ENCODE results near the gene TMEM176B.

The TMEM176B gene

DNA sequence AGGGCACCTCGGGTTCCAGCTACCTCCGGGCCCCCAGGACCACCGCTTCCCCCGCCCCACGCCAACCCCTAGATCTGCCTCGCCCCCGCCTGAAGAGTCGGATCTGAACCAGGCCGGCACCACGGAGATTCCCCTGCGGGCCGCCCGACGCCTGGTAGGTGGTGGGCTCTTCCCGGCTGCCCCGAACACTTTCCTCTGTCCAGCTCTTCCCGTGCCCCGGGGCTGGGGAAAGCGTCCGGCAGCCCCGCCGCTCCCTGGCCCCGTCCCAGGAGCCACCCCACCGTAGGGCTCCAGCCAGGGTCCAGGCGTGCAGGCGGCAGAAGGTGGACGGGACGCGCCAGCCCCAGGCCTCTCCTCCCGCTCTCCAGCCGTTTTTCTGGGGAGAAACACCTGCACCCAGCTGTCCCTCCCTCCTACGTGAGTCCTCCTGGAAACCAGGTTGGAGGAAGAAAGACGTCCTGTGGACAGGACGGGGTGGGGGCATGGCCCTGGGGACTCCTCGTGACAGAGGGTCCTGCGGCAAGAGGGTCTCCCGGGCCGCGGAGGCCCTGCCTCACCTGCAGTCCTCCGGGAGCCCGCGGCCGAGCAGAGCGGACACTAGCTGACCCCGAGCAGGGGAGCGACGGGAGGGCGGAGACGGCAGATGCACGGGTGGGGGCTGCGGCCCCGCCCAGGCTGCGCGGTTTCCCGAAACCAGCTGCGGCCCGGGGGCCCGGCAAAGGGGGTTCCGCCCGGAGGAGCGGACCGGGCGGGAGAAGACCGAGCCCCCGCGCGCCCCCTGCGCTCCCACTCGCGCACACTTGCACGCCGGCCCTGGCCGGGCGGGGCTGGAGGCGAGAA, at the start of gene TMEM176B:
TSS of gene TMEM176B (minus strand) at position 624 of the 840 bp plus-strand sequence. CDS start 3,795 bp downstream, outside the sequence.
- no peak for DNase-seq (ENCODE audit: low read depth in 1 of 2, low spot score in 1 of 2)

DNA sequence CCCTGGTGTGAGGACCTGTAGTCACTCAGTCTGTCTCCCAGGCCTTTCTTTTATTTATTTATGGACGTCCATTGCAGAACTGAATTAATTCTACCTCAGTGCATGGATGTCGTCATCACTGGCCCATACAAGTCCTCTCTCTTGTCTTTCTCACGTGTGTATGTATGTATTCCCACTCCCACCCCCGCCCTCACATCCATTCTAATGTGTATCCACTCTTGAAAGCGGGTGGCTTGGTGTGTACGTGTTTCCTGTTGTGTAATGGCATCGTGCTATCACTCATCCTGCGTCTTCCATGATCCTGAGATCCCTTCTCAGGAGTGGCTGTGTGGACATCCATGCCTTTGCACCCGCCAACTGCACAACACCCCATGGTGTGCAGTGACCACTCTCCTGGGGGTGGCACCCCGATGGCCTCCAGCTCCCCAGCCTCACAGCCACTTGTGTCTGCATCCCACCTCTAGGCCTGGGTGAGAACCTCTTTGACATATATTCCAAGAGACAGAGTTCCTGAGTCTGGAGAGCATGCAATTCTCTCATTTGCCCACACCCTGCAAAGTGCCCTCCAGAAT, 49.1 kb upstream of the TMEM176B start:
- no peak for DNase-seq (ENCODE audit: low read depth in 1 of 2, low spot score in 1 of 2)

DNA sequence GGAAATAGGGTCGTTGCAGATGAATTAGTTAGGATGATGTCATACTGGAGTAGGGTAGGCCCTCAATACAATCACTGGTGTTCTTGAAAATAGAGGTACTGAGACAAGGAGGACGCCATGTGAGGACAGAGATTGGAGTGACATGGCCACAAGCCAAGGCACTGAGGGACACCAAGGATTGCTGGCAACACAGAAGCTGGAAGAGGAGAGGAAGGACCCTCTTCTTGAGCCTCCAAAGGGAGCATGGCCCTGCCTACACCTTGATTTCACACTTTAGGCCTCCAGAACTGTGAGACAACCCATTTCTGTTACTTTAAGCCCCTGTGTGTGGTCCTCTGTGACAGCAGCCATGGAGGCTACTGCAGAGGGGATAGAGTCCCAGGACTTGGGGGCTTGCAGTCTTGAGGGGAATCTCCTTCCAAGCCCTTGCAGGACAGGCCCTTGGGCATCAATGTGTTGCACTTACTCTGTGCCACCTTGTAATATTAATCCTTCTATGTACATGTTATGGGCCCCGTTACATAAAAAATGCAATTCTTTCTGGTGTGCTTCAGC, 48.5 kb upstream of the TMEM176B start:
- DNase-seq (ENCODE audit: low read depth in 1 of 2, low spot score in 1 of 2) = no peak

DNA sequence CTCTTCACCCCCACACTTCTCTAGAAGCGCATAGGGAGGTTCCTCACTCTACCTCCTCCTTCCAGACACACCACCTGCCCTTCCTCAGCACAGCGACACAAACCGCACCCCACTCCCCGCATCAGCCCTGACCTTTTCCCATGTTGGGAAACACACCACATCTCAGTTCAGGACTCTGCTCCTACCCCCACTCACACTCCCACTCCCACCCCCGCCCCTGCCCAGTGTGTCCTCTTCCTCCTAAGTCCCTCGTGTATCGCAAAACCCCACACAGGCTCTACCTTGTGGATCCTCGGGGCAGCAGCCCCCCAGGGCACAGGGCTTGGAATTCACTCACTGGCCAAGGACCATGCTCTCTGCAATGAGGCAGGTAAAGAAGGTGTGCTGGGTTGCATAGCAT, 47.9 kb upstream of the TMEM176B start:
- DNase-seq (ENCODE audit: low read depth in 1 of 2, low spot score in 1 of 2) = no peak

DNA sequence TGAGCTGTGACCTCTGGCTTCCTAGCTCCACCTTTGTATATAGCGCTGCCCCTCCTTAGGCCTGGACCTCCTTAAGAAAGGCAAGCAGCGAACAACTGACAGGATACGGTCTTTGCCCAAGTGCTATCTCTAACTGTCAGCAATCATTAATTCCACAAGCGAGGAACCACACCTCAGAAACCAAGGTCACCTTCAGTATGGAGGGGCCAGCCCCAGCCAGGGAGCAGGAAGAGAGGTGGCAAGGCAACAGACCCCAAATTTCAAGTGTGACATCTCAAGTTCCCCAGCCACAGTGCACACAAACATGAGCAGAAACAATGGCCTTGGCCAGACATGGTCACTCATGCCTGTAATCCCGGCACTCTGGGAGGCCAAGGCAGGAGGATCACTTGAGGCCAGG, 47.4 kb upstream of the TMEM176B start:
- no peak for DNase-seq (ENCODE audit: low read depth in 1 of 2, low spot score in 1 of 2)

DNA sequence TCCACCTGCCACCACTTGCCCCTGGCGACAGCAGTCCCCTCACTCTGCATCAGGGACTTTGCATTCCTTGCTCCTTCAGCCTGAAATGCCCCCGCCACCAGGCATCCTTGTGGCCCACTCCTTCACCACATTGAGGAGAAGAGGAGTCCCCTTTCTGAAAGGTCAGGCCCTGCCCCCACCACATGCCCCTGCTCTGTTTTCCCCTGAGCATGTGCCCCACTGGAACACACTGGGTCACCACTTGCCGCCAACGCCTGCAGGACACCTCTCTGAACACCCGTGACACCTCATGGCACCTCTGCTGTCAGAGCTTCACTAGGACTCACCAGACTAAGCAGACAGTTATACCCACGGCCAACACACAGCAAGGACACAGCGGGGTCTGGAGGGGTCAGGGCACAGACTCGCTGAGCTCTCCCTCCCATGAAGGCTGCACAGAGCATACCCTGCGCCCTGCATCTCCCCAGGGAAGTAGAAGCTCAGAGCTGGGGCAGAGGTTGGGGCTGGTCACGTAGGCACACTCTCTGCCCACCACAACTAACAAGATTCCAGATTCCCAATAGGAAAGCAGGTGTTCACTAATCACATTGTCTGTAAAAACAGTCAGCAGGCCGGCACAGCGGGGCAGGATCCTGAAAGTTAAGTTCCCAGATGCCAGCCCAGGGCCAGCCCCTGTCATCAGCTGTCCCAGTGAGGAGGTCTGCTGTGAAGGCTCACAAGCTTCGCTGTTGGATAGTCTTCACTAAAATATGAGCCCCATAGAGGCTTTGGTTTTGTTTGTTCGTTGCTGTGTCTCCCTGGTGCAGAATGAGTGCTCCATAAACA, 46.3 kb upstream of the TMEM176B start:
- no peak for DNase-seq (ENCODE audit: low read depth in 1 of 2, low spot score in 1 of 2)

DNA sequence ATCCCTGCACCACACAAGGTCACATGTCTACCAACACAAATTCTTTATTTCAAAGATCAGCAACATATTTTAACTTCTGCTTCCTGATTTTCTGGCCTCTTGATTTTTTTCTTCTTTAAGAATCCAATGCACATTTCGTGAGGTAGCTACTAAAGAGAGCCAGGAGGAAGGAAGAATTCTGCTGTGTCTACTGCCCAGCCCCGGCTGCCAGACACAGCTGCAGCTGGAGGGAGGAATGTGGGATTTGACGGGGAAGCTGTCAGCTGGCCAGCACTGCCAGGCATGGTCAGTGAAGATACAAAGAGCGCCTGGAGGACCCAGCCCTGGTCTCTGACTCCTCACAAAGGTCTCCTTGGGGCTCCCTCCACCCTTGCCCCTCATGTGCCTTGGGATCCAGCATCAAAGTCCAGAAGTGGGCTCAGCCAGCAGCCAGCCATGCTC, 45.3 kb upstream of the TMEM176B start:
- DNase-seq (ENCODE audit: low read depth in 1 of 2, low spot score in 1 of 2) = no peak

DNA sequence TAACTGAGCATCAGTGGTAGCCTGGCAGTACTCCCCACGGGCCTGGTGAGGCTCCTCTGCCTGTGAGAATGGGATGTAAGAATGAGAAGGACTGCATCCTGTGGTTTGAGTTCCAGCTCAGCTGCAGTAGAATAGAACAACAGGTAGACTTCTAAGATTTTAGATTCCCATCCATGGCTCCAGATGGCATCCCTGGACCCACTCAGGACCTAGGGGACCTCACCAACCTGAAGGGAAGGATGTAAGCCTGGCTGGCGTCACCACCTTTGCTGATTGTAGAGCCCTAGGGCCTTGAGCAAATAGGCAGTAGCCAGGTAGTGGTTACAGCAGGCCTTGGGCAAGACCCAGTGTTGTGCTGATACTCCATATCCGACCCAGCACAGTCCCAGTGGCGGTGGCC, 42.6 kb upstream of the TMEM176B start:
- no peak for DNase-seq (ENCODE audit: low read depth in 1 of 2, low spot score in 1 of 2)

DNA sequence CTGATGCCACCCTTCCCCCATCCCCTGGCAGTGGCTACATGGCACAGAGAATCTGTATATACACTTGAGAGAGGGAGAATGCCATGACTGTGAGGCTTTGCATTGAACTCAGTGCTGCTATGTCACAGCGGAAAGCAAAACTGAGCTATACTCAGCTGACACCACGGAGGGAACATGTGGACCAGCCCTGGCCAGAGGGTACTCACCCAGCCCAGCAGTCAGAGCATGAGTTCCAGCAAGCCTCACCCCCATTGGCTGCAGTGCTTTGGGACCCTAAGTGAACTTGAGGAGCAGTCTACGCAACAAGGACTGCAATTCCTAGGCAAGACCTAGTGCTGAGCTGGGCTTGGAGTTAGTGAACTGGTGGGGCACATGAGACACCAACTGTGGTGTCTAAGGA, 41.9 kb upstream of the TMEM176B start:
- no peak for DNase-seq (ENCODE audit: low read depth in 1 of 2, low spot score in 1 of 2)

DNA sequence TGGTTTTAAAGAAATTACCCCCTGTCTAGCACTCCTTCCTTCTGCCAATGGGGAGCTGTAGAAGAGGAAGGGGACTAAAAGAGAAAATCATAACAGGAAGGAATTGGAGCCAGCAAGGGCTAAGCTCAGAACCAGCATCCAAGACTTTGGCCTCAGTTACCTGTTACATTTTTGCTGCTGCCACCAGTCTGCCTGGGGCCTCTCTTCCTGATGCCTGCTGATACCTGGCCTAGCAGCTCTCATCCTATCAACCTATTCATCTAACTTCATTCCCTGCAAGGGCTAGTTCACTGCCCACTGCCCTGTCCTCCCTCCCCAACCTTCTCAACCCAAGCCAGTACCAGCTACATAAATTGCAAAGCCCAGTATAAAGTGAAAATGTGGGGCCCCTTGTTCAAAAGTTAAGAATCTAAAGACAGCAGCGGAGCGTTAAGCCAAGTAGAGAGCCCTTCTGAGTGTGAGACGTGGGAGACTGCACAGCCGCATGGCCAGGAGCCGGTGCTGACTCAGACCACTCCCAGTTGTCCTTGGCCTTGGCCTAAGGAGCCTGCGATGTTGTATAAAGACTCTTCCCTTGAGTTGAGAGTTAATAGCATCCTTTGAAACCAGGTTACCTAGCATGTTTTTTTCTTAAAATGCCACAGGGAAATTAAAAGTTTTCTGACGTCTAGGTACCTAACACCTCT, 38.9 kb upstream of the TMEM176B start:
- no peak for DNase-seq (ENCODE audit: low read depth in 1 of 2, low spot score in 1 of 2)

DNA sequence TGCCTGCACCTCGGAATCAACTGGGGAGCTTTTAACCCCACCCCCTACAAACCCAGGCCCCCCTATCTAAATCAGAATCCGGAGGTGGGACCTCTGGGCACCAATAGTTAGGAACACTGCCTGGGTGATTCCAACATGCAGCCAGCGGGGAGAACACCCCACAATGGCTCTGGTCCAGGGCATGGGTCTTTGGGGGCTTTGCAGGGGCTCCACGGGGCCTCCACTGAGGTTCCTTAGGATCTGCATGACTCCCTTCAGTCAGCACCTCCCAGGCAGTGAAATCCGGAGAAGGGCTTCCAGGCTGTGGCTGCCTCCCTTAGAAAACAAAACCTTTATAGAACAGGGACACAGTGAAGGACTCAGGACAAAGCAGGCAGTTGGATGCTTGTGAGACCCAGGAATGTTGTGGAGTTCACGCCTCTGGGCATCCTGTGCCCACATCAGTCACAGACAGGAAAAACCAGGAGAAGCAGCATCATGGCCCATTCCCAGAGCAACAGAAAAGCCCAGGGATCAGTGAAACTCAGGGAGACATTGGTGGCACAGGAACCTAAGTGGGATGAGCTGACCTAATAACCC, 35.6 kb upstream of the TMEM176B start:
- DNase-seq (ENCODE audit: low read depth in 1 of 2, low spot score in 1 of 2) = no peak

DNA sequence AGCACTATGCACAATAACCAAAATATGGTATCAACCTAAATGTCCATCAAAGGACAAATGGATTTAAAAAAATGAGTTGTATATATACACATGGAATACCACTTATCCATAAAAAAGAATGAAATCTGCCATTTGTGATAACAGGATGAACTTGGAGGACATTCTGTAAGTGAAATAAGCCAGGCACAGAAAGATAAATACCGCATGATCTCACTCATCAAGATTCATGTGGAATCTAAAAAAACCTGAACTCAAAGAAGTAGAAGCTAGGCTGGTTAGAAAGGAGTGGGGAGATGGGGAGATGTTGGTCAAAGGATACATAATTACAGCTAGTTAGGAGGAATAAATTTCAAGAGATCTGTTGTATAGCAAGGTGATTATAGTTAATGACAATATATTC, 34.9 kb upstream of the TMEM176B start:
- DNase-seq (ENCODE audit: low read depth in 1 of 2, low spot score in 1 of 2) = no peak

DNA sequence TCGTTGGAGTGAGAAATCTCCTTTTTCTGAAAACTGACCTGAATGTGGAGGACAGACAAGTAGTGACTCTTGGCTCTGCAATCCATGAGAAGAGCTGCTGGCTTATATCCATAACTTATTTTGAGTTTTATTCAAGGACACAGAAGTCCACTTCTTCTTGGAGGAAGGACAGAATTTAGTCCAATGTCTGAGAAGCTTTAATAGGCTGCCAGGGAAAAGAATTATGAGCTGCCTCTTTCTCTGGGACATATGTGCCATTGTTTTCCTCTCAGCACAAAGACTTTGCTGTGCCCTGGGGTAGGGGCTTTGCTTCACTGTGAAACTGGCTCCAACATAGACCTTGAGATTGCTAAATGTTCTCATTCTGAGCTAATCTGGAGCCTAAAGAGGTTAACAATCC, 31.7 kb upstream of the TMEM176B start:
- no peak for DNase-seq (ENCODE audit: low read depth in 1 of 2, low spot score in 1 of 2)

DNA sequence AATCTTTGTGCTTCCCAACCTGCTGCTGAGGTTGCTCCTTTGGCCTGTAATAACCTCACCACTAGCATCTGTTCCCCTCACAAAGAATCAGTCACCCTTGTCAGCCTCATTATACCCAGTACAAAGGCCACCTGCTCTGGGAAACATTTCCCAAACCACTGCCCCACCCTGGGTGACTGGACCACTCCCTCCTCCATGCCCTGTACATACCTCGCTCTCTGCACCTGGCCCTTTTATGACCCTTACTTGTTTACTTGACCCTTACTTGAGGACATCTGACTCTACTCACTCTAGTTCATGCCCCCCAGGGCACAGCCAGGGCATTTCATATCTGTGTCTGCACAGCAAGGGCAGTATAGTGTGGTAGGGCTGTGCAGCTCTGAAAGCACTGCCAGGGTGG, 30.8 kb upstream of the TMEM176B start:
- no peak for DNase-seq (ENCODE audit: low read depth in 1 of 2, low spot score in 1 of 2)

DNA sequence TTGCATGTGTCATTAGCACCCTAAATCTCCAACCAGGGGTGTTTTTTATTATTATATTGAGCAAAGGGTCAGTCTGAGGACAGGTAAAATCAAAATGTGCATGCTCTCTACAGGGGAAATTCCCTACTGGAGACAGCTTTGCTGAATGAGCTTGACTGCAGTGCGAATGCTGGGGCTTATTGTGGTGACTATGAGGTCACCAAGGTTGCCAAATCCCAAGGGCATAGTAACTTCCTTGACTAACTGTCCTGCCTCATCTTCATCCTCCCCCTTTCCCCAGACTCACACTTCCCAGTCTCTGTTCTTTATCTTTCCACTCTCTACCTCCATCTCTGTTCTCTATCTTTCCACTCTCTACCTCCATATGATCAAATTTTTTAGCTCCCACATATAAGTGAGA, 29.3 kb upstream of the TMEM176B start:
- no peak for DNase-seq (ENCODE audit: low read depth in 1 of 2, low spot score in 1 of 2)

DNA sequence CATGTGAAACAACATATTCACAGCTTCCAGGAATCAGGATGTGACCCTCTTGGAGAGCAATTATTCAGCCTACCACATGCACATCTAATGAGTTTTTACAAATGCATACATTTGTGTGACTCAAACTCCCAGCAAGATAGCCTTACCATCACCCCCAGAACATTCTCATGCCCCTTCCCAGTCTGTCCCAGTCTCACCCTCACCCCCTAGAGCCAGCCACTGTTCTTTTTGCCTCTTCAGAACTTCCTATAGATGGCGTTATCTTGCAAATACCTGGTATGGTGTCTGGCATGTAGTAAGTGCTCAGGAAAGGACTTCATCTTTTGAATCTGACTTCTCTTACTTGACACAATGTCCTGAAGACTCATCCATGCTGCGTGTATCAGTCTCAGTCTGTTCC, 28.2 kb upstream of the TMEM176B start:
- DNase-seq (ENCODE audit: low read depth in 1 of 2, low spot score in 1 of 2) = no peak

DNA sequence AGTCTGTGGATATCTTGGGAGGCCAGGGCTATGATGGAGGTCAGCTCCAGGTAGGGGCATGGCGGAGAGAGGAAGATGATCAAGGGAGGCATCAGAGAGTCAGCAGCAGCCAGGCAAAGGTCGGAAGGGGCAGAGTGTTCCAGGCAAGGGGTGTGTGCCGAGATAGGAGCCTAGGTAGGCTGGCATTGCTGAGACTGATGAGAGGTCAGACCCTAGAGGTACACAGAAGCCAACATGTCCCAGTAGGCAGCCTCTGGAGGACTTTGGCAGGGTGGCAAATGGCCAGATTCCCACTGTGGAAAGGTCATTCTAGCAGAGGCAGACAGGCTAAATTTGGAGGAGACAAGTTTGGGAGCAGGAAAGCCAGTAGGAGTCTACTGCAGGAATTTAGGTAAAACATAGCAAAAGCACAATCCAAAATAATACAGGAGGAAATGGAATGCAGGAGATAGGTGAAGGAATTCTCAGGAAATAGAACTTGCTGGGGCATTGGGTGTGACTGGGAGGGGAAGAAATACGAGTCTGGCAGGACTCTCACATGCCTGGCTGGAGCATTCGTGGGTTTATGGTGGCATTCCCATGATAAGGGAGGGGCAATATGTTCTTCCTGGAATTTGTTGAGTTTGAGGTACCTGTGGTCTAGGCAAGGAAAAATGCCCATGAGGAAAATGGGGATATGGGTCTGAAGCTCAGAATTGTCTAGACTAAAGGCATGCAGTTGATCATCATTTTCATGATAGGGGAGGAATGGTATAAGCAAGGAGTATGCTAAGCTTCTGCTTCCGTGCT, 26.1 kb upstream of the TMEM176B start:
- no peak for DNase-seq (ENCODE audit: low read depth in 1 of 2, low spot score in 1 of 2)

DNA sequence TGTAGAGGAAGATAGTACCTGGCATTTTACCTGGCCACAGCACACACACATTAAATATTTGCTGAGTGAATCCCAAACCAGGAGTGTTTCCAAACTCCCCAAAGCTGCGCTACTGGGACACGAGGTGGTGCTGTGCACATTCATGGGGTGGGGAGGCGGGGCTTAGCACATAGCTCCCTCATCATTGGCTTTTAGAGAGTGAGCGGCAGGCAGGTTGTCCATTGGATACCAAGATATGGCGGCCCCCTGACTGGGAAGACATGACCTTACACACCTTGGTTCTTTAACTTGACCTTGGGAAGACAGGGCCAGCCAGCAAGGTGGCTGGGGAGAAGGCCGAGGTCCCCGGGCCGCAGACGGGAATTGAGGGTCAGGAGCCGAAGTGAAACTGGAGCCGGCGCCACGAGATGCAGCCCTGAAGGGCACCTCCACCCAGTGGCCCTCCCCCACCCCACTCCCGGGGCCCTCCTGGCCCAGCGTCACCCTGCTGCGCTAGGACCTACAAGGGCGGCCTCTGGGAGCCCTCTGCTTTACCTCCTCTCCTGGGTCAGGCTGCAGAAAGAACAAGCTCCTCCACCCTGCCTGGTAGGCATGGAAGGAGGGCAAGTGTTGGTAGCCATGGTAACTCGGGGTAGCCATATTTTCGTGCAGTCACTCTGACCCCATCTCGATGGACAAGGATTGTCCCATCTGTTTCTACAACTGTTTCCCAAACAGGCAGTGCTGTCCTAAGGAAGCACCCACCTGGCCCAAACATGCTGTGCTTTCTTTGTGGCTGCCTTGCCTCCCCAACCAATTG, 24.4 kb upstream of the TMEM176B start:
- no peak for DNase-seq (ENCODE audit: low read depth in 1 of 2, low spot score in 1 of 2)

DNA sequence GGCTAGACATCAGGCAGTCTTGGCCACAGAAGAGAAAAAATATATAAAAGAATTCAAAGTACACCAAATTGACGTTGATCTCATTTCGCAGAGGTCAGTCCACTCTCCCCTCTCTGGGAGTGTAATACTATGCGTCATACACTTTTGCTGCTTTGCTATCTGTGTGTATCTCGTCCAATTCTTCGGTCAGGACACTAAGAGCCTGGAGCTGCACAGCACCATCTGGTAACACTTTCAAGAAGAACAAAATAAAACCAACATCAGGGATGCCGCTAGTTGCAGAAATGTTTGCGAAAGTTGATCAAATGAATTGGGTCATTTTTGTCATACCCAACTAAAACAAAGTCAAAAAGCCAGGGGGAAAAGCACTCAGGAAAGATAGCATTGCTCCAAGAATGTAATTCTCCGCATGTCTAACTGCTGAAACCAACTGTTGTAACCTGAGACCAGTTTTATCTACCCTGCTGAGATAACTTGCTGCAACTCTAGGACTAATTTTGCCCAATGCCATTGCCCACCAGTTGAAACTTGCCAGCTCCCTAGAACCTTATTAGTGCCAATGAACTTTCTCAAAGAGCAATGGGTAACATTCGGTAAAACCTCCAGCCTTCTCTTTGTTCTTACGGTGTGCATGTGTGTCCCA, 23.4 kb upstream of the TMEM176B start:
- DNase-seq (ENCODE audit: low read depth in 1 of 2, low spot score in 1 of 2) = no peak
